SK-N-SH treated with all-trans-retinoic acid at 6 μM for 48 hours (cell line): ENCODE results near the gene RFX7.

Experiments used
- ATAC-seq: fragments of 200-7000 bp; cut with Tn5 transposase; 3 replicates; pipeline ENCODE4 v1.9.1; 2020; ENCODE audit warnings: mild to moderate bottlenecking, moderate library complexity
- ARNTL ChIP-seq: fragments of 450-650 bp; formaldehyde crosslinking; IDR thresholded peaks from 2 replicates; pipeline ENCODE4 v1.5.0; 2020; ENCODE audit warnings: low read depth, mild to moderate bottlenecking, moderate library complexity, borderline replicate concordance
- BACH2 ChIP-seq: fragments of 250-450 bp; sonication (Bioruptor Pico); IDR thresholded peaks from 2 replicates; pipeline ENCODE4 v1.9.0; 2021; ENCODE audit warnings: mild to moderate bottlenecking, borderline replicate concordance
- CSDC2 ChIP-seq: fragments of 250-450 bp; sonication (Bioruptor Pico); IDR thresholded peaks from 2 replicates; pipeline ENCODE4 v1.5.0; 2020; ENCODE audit warnings: mild to moderate bottlenecking, moderate library complexity
- GLIS3 ChIP-seq: fragments of 250-450 bp; sonication (Bioruptor Pico); IDR thresholded peaks from 2 replicates; pipeline ENCODE4 v1.5.0; 2020; ENCODE audit warnings: mild to moderate bottlenecking, moderate library complexity
- ISL1 ChIP-seq: fragments of 250-450 bp; sonication (Bioruptor Pico); IDR thresholded peaks from 2 replicates; pipeline ENCODE4 v2.1.2; 2022; ENCODE audit warnings: mild to moderate bottlenecking, moderate library complexity
- OSR1 ChIP-seq: fragments of 250-450 bp; sonication (Bioruptor Pico); IDR thresholded peaks from 2 replicates; pipeline ENCODE4 v1.8.0; 2022; ENCODE audit warnings: moderate library complexity, mild to moderate bottlenecking, inconsistent platforms
- PATZ1 ChIP-seq: fragments of 250-450 bp; sonication (Bioruptor Pico); IDR thresholded peaks from 2 replicates; pipeline ENCODE4 v1.8.0; 2020; ENCODE audit warnings: mild to moderate bottlenecking, moderate library complexity, borderline replicate concordance
- PPARA ChIP-seq: fragments of 250-450 bp; sonication (Bioruptor Pico); IDR thresholded peaks from 2 replicates; pipeline ENCODE4 v1.5.0; 2020; ENCODE audit warnings: mild to moderate bottlenecking, borderline replicate concordance
- RARB ChIP-seq: fragments of 250-450 bp; sonication (Bioruptor Pico); IDR thresholded peaks from 2 replicates; pipeline ENCODE4 v1.8.0; 2021; ENCODE audit warnings: mild to moderate bottlenecking, moderate library complexity
- SNAI2 ChIP-seq: fragments of 250-450 bp; sonication (Bioruptor Pico); IDR thresholded peaks from 2 replicates; pipeline ENCODE4 v1.5.0; 2020; ENCODE audit warnings: mild to moderate bottlenecking, moderate library complexity
- TCF4 ChIP-seq: fragments of 250-450 bp; sonication (Bioruptor Pico); IDR thresholded peaks from 2 replicates; pipeline ENCODE4 v1.8.0; 2021; ENCODE audit warnings: mild to moderate bottlenecking, moderate library complexity, borderline replicate concordance
- TOX ChIP-seq: fragments of 250-450 bp; sonication (Bioruptor Pico); IDR thresholded peaks from 2 replicates; pipeline ENCODE4 v1.8.0; 2021; ENCODE audit warnings: mild to moderate bottlenecking, moderate library complexity, borderline replicate concordance
- TSHZ2 ChIP-seq: fragments of 250-450 bp; sonication (Bioruptor Pico); IDR thresholded peaks from 2 replicates; pipeline ENCODE4 v1.5.0; 2020; ENCODE audit warnings: mild to moderate bottlenecking, moderate library complexity
- ZC3H10 ChIP-seq: fragments of 250-450 bp; sonication (Bioruptor Pico); IDR thresholded peaks from 2 replicates; pipeline ENCODE4 v1.5.1; 2021; ENCODE audit warnings: mild to moderate bottlenecking, moderate library complexity
- ZFP30 ChIP-seq: fragments of 450-650 bp; formaldehyde crosslinking; IDR thresholded peaks from 2 replicates; pipeline ENCODE4 v1.5.0; 2022; ENCODE audit warnings: mild to moderate bottlenecking, moderate library complexity
- ZNF565 ChIP-seq: fragments of 450-650 bp; formaldehyde crosslinking; conservative IDR thresholded peaks from 2 replicates; pipeline ENCODE4 v1.5.0; 2020; ENCODE audit warnings: low read depth, mild to moderate bottlenecking, moderate library complexity
- ZNF70 ChIP-seq: fragments of 450-650 bp; formaldehyde crosslinking; IDR thresholded peaks from 2 replicates; pipeline ENCODE4 v1.5.0; 2020; ENCODE audit warnings: mild to moderate bottlenecking, moderate library complexity
- ZNF8 ChIP-seq: fragments of 450-650 bp; formaldehyde crosslinking; IDR thresholded peaks from 2 replicates; pipeline ENCODE4 v1.5.0; 2020; ENCODE audit warnings: mild to moderate bottlenecking, moderate library complexity
- TF ChIP-seq, protein P1 (sequence below): fragments of 250-450 bp; sonication (Bioruptor Pico); IDR thresholded peaks from 2 replicates; pipeline ENCODE4 v1.5.1; 2020; ENCODE audit warnings: low read depth, mild to moderate bottlenecking, moderate library complexity

RFX7 gene

DNA sequence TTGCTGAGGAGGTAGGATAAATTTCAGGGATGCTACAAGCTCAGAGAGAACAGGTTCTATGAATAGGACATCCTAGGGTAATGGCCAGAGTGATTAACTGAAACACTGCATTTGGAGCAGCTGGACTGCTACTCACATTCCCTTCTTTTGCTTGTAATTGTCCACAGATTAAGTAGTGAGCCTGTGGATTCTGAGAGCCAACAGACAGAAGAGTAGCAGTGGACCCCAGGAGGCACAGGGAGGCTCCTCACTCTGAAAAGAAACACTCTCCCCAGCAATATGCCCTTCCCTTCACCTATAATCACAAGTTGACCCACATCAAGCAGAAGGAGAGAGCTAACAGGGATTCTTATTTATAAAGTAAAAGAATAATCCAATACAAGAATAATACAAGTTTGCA lies 10.6 kb upstream of the RFX7 start:
- no peak for ATAC-seq

GRCh38 chr15:56252386-56252785 lies 8.7 kb upstream of the RFX7 start:
- TF ChIP-seq TSHZ2 (CRISPR knock-in tag) (no peak), RARB (CRISPR knock-in tag) (no peak), ARNTL (CRISPR knock-in tag) (no peak), CSDC2 (CRISPR knock-in tag) (no peak), GLIS3 (CRISPR knock-in tag) (no peak), ISL1 (CRISPR knock-in tag) (no peak), ZFP30 (CRISPR knock-in tag) (no peak), ZC3H10 (no peak), ZNF565 (CRISPR knock-in tag) (no peak), ZNF8 (CRISPR knock-in tag) (no peak), BACH2 (CRISPR knock-in tag) (no peak), TOX (CRISPR knock-in tag) (no peak), TCF4 (CRISPR knock-in tag) (no peak)
- TF ChIP-seq, protein P1, sequence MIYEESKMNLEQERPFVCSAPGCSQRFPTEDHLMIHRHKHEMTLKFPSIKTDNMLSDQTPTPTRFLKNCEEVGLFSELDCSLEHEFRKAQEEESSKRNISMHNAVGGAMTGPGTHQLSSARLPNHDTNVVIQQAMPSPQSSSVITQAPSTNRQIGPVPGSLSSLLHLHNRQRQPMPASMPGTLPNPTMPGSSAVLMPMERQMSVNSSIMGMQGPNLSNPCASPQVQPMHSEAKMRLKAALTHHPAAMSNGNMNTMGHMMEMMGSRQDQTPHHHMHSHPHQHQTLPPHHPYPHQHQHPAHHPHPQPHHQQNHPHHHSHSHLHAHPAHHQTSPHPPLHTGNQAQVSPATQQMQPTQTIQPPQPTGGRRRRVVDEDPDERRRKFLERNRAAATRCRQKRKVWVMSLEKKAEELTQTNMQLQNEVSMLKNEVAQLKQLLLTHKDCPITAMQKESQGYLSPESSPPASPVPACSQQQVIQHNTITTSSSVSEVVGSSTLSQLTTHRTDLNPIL (CRISPR knock-in tag), result no peak
- no peak for ATAC-seq

More for the DNA sequence above, 10.6 kb upstream of the RFX7 start:
- TF ChIP-seq SNAI2 (CRISPR knock-in tag) (no peak), ZNF70 (no peak), TCF4 (CRISPR knock-in tag) (no peak), PATZ1 (no peak), ZC3H10 (no peak), ARNTL (CRISPR knock-in tag) (no peak), TSHZ2 (CRISPR knock-in tag) (no peak), OSR1 (CRISPR knock-in tag) (no peak), PPARA (no peak)
- TF ChIP-seq, protein P1 (CRISPR knock-in tag), result no peak

- no peak for ATAC-seq
- TF ChIP-seq SNAI2 (CRISPR knock-in tag) (no peak), ZNF8 (CRISPR knock-in tag) (no peak), TOX (CRISPR knock-in tag) (no peak), RARB (CRISPR knock-in tag) (no peak), PATZ1 (no peak), ZNF565 (CRISPR knock-in tag) (no peak), CSDC2 (CRISPR knock-in tag) (no peak), TCF4 (CRISPR knock-in tag) (no peak), TSHZ2 (CRISPR knock-in tag) (no peak), ARNTL (CRISPR knock-in tag) (no peak), ZNF70 (no peak)
These were observed 7.8 kb upstream of the RFX7 start for GRCh38 chr15:56251315-56252095.
